Neural progenitor cell (in vitro differentiated cells): ENCODE measurements around the gene ERFL. TPM values are rescaled to one million over a fixed set of nuclear protein-coding genes. Genes with fewer than 3 reads are reported as not detected.

Experiments used
- DNase-seq: peaks from one replicate; pipeline ENCODE4 v3.0.0-alpha.2; 2016; ENCODE audit warnings: low spot score
- H2AFZ ChIP-seq: fragments of 200-600 bp; sonication (generic); replicated peaks from 2 replicates; pipeline ENCODE4 v1.6.1; 2016; ENCODE audit warnings: antibody characterized with exemption
- H3F3A ChIP-seq: fragments of 200-600 bp; sonication (generic); 2 replicates; pipeline ENCODE4 v1.6.1; 2016; ENCODE audit warnings: antibody characterized with exemption, low read depth
- H3K27ac ChIP-seq: fragments of 200-600 bp; sonication (generic); 2 replicates; pipeline ENCODE4 v1.5.1; 2016; ENCODE audit warnings: mild to moderate bottlenecking
- H3K27me3 ChIP-seq: fragments of 200-600 bp; sonication (generic); 2 replicates; pipeline ENCODE4 v1.6.1; 2016; ENCODE audit warnings: mild to moderate bottlenecking, moderate library complexity
- H3K36me3 ChIP-seq: fragments of 200-600 bp; sonication (generic); 2 replicates; pipeline ENCODE4 v1.5.1; 2016
- H3K4me1 ChIP-seq: fragments of 200-600 bp; sonication (generic); 2 replicates; pipeline ENCODE4 v1.6.1; 2016; ENCODE audit warnings: mixed run types
- H3K4me2 ChIP-seq: fragments of 200-600 bp; sonication (generic); 2 replicates; pipeline ENCODE4 v1.6.1; 2016
- H3K4me3 ChIP-seq: fragments of 200-600 bp; sonication (generic); 2 replicates; pipeline ENCODE4 v1.5.1; 2016
- H3K79me2 ChIP-seq: fragments of 200-600 bp; sonication (generic); 2 replicates; pipeline ENCODE4 v1.6.1; 2016; ENCODE audit warnings: low read depth
- H3K9ac ChIP-seq: fragments of 200-600 bp; sonication (generic); 2 replicates; pipeline ENCODE4 v1.6.1; 2016
- H3K9me3 ChIP-seq: fragments of 200-600 bp; sonication (generic); 2 replicates; pipeline ENCODE4 v1.5.1; 2016; ENCODE audit warnings: low read depth
- H4K20me1 ChIP-seq: fragments of 200-600 bp; sonication (generic); 2 replicates; pipeline ENCODE4 v1.6.1; 2016; ENCODE audit warnings: low read depth
- H3K27ac Mint-ChIP-seq: 3 replicates; pipeline ENCODE4 v1.8.0; 2021; ENCODE audit warnings: mixed read lengths
- H3K27me3 Mint-ChIP-seq: 2 replicates; pipeline ENCODE4 v1.8.0; 2022; ENCODE audit warnings: low read depth, mild to moderate bottlenecking, inconsistent platforms, moderate library complexity, mixed read lengths; ENCODE audit not compliant: insufficient read depth
- H3K36me3 Mint-ChIP-seq: 3 replicates; pipeline ENCODE4 v1.8.0; 2021; ENCODE audit warnings: mixed read lengths
- H3K4me1 Mint-ChIP-seq: 3 replicates; pipeline ENCODE4 v1.8.0; 2021; ENCODE audit warnings: mixed read lengths
- H3K4me3 Mint-ChIP-seq: 3 replicates; pipeline ENCODE4 v1.8.0; 2021; ENCODE audit warnings: mild to moderate bottlenecking, moderate library complexity, mixed read lengths
- H3K9me3 Mint-ChIP-seq: 3 replicates; pipeline ENCODE4 v1.8.0; 2020; ENCODE audit warnings: mixed read lengths
- EZH2 ChIP-seq: fragments of 200-600 bp; sonication (generic); IDR thresholded peaks from 2 replicates; pipeline ENCODE4 v1.6.1; 2017; ENCODE audit warnings: antibody characterized with exemption, mild to moderate bottlenecking, moderate library complexity
- EZH2phosphoT487 ChIP-seq: fragments of 200-600 bp; sonication (generic); IDR thresholded peaks from 2 replicates; pipeline ENCODE4 v1.6.1; 2017; ENCODE audit warnings: antibody characterized with exemption
- total RNA-seq: library from RNA; depleted of rRNA; stranded (reverse); fragments of >200 nt; gene quantifications from 2 replicates; pipeline ENCODE4 v1.2.3, GENCODE V29; 2015; ENCODE audit warnings: low replicate concordance
- TF ChIP-seq, protein P1 (sequence below): fragments of 200-600 bp; sonication (generic); IDR thresholded peaks from 2 replicates; pipeline ENCODE4 v1.5.1; 2017; ENCODE audit warnings: antibody characterized with exemption, mild to moderate bottlenecking

Gene ERFL
- total RNA-seq, 1 donor from 2014 or later: 0.65 TPM

DNA sequence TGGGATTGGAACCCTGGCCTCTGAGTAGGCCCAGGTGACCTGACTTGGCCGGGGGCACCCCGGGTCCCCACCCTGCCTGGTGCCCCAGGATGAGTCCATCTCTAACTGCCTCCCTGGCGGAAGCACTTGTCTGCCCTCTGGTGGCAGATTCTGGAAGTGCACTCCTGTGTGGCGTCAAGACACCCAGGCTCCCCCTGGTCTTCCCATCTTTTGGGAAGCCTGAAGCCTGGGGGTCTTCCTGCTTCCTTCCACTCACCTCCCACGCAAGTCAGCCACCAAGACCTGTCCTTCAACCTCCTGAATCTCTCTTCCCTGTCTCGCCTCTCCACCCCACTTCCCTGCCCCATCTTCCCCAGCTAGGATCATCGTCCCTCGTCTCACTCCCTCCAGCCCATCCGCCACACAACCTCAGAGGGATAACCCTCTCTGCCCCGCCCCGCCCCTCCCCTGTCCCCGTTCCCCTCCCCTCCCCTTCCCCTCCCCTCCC lies 23.5 kb upstream of the ERFL start:
- H3F3A ChIP-seq: no peaks in the 10 kb centered on the region

DNA sequence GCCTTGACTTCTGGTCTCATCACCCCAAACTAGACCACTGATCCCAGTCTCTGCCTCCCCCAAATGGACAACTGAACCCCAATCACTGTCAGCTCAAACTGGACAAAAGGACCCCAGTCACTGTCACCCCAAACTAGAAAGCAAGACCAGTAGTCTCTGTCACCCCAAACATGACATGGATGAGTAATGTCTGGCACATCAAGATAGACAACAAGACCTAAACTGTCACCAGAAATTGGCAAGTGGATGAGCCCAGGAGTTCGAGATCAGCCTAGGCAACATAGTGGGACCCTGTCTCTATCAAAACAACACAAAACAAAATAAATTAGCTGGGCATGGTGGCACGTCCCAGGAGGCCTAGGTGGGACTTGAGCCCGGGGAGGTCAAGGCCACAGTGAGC lies 18.8 kb upstream of the ERFL start:
- Histone ChIP-seq H3K27ac (no peak overlapping the region), H3K36me3 (no peaks in the 10 kb centered on the region), H3K9me3 (no peaks in the 10 kb centered on the region), H3K27me3 (peaks cover 12% of the 10 kb centered on the region), H3K79me2 (no peaks in the 10 kb centered on the region), H3K4me2 (no peak overlapping the region), H2AFZ (no peak overlapping the region), H3F3A (no peaks in the 10 kb centered on the region), H4K20me1 (no peaks in the 10 kb centered on the region), H3K4me3 (no peak overlapping the region), H3K4me1 (no peaks in the 10 kb centered on the region), H3K9ac (no peak overlapping the region)
- Mint-ChIP-seq H3K4me1 (no peaks in the 10 kb centered on the region), H3K27me3 (peaks cover 29% of the 10 kb centered on the region), H3K4me3 (no peak overlapping the region), H3K9me3 (no peaks in the 10 kb centered on the region), H3K27ac (no peak overlapping the region), H3K36me3 (peaks cover 2% of the 10 kb centered on the region)
- DNase-seq: no peak
- TF ChIP-seq EZH2: no peak
- TF ChIP-seq EZH2phosphoT487: no peak
- TF ChIP-seq, protein P1, sequence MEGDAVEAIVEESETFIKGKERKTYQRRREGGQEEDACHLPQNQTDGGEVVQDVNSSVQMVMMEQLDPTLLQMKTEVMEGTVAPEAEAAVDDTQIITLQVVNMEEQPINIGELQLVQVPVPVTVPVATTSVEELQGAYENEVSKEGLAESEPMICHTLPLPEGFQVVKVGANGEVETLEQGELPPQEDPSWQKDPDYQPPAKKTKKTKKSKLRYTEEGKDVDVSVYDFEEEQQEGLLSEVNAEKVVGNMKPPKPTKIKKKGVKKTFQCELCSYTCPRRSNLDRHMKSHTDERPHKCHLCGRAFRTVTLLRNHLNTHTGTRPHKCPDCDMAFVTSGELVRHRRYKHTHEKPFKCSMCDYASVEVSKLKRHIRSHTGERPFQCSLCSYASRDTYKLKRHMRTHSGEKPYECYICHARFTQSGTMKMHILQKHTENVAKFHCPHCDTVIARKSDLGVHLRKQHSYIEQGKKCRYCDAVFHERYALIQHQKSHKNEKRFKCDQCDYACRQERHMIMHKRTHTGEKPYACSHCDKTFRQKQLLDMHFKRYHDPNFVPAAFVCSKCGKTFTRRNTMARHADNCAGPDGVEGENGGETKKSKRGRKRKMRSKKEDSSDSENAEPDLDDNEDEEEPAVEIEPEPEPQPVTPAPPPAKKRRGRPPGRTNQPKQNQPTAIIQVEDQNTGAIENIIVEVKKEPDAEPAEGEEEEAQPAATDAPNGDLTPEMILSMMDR: no peak

More for the DNA sequence above, 23.5 kb upstream of the ERFL start:
- TF ChIP-seq EZH2 (no peak), EZH2phosphoT487 (no peak)
- TF ChIP-seq, protein P1: peak; percentile 98
- Mint-ChIP-seq H3K9me3 (no peaks in the 10 kb centered on the region), H3K27me3 (peaks cover 14% of the 10 kb centered on the region), H3K4me3 (peak overlapping the region; percentile 28), H3K4me1 (no peaks in the 10 kb centered on the region), H3K27ac (peak overlapping the region; percentile 29), H3K36me3 (peaks cover 2% of the 10 kb centered on the region)
- Histone ChIP-seq H2AFZ (peak overlapping the region; percentile 96), H3K4me1 (no peaks in the 10 kb centered on the region), H3K36me3 (no peaks in the 10 kb centered on the region), H4K20me1 (no peaks in the 10 kb centered on the region), H3K9ac (no peak overlapping the region), H3K27ac (no peak overlapping the region), H3K9me3 (no peaks in the 10 kb centered on the region), H3K4me3 (peak overlapping the region; percentile 31), H3K27me3 (no peaks in the 10 kb centered on the region), H3K4me2 (peak overlapping the region; percentile 65), H3K79me2 (no peaks in the 10 kb centered on the region)
- peak; percentile 85 for DNase-seq

DNA sequence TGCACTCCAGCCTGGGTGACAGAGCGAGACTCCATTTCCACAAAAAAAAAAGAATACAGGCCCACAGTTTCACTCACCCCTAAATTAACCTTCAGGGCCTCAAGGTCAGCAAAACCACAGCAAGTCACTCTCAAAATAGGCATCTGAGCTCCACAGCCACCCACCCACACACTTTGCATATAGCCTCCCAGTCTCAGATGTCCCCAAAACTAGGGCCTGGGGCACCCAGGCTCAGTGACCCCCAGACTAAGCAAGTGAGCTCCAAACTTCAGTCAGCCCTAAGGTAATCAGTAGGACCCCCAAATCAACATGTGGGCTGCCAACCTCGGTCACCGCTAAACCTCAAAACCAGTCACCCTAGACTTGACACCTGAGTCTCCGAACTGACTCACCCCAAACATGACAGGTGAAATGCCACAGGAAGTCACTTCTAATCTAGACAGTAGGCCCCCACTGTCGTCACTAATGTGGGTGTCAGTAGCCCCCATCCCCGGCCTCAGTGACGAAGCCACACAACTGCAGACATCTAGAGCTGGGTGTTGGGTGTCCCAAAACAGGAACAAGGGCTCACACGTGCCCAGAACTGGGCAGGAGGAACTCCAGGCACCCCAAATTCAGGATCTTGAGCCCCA lies 17.0 kb upstream of the ERFL start:
- no peak overlapping the region for H2AFZ ChIP-seq
- H3F3A ChIP-seq: no peaks in the 10 kb centered on the region
- Mint-ChIP-seq H3K36me3 (peaks cover 5% of the 10 kb centered on the region), H3K27me3 (peaks cover 30% of the 10 kb centered on the region), H3K27ac (no peak overlapping the region), H3K4me1 (peaks cover 6% of the 10 kb centered on the region), H3K4me3 (no peak overlapping the region), H3K9me3 (peaks cover 7% of the 10 kb centered on the region)
- H3K27me3 ChIP-seq: peaks cover 31% of the 10 kb centered on the region
- DNase-seq: no peak
- TF ChIP-seq, protein P1: no peak
- TF ChIP-seq EZH2 (no peak), EZH2phosphoT487 (no peak)
- no peak overlapping the region for H3K4me2 ChIP-seq
- H4K20me1 ChIP-seq: no peaks in the 10 kb centered on the region
- no peak overlapping the region for H3K9ac ChIP-seq
- no peaks in the 10 kb centered on the region for H3K36me3 ChIP-seq
- H3K4me3 ChIP-seq: no peak overlapping the region
- H3K27ac ChIP-seq: no peak overlapping the region
- no peaks in the 10 kb centered on the region for H3K9me3 ChIP-seq
- H3K4me1 ChIP-seq: no peaks in the 10 kb centered on the region
- no peaks in the 10 kb centered on the region for H3K79me2 ChIP-seq
